ENCODE measurements around the gene KDF1. TPM values are rescaled to one million over a fixed set of nuclear protein-coding genes. Genes with fewer than 3 reads are reported as not detected.
A peak's percentile ranks its signal among the peaks of the same experiment; 100 is the strongest.

Gene KDF1, protein sequence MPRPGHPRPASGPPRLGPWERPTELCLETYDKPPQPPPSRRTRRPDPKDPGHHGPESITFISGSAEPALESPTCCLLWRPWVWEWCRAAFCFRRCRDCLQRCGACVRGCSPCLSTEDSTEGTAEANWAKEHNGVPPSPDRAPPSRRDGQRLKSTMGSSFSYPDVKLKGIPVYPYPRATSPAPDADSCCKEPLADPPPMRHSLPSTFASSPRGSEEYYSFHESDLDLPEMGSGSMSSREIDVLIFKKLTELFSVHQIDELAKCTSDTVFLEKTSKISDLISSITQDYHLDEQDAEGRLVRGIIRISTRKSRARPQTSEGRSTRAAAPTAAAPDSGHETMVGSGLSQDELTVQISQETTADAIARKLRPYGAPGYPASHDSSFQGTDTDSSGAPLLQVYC
- total RNA-seq (1 to 10 TPM in 4 of 5 experiments, not detected in 1; 1.7 to 2.2 (median 2.2) TPM), polyA plus RNA-seq (1 to 10 TPM; 6.9 to 9.5 TPM), total RNA-seq (2.6 reads per million, percentile 13 among the genes with 10 or more reads in this experiment)

DNA sequence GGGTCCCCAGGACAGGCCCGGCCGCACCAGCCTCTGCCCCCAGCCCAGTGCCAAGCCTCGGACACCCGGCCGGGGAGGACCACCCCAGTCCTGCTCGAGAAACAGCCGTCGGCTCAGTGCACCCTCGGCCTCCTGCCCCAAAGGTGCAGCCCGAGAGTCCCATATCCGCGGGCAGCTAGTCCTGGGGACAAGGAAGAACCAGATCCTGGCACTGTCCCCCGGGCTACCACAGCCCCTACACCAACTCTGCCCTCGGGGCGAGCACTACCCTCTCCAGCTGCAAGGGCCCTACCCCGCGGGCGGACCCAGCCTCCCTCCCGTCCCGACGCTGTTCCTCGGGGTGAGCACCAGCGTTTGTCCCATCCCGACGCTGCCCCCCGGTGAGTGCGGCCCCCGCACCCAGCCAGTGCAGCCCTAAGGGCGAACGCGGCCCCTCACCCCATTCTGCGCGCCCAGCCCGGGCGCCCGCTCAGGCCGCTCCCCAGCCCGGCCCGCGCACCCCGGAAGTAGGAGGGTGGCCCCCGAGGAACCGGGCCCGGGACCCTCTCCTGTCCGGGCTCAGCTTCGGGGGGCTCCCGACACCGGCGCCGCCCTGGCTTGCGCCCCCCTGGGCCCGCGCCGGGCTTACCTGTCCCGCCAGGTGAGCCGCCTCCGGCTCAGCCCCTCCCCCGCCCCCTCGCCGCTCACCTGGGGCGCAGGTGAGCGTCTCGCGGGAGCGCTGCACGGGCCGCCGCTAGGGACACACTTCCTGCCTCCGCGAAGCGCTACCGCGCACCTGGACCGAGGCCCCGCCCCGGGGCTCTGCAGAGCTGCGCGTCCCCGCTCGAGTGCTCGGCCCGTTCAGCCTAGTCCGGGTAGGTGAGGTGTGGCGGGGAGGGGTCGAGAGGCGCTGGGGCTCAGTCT lies at the start of gene KDF1:
Gene KDF1, minus strand, starts transcription at position 747 of the 903 bp plus-strand sequence. CDS start 8,088 bp downstream, outside the sequence.
- Mint-ChIP-seq H3K4me3 (peak within 1 kb of the TSS; percentile 74 to 90 (median 84)), H3K4me1 (peaks cover 5 to 11% (median 6%) of the 10 kb centered on the region in 7 donors), H3K27ac (peak within 1 kb of the TSS in 7 of 9 donors; percentile 38 to 83 (median 67)), H3K9me3 (peaks cover 0 to 3% (median 0%) of the 10 kb centered on the region in 11 donors), H3K36me3 (peaks cover 0 to 15% (median 9%) of the 10 kb centered on the region in 5 donors), H3K27me3 (peaks cover 8 to 76% (median 18%) of the 10 kb centered on the region in 5 donors)
- Histone ChIP-seq H3K27ac (ENCODE audit: low read depth, low read length) (no peak within 1 kb of the TSS), H3K9me3 (ENCODE audit: control insufficient read depth in 2 of 3, low read length in 3 of 3) (no peaks in the 10 kb centered on the region), H3K4me1 (ENCODE audit: control insufficient read depth in 2 of 2, insufficient read depth in 2 of 2, low read length in 2 of 2) (peaks cover 6 to 8% of the 10 kb centered on the region in 2 donors), H3K4me3 (ENCODE audit: low read length) (peak within 1 kb of the TSS; percentile 61), H3K27me3 (ENCODE audit: control insufficient read depth in 2 of 2, insufficient read depth in 2 of 2, low read length in 2 of 2) (peaks cover 0 to 6% of the 10 kb centered on the region in 2 donors), H3K36me3 (ENCODE audit: control insufficient read depth in 2 of 3, insufficient read depth in 3 of 3, low read length in 3 of 3) (no peaks in the 10 kb centered on the region)
- DNase-seq (peak; percentile 25 to 65 (median 63)), ATAC-seq (peak; percentile 93)
- intact Hi-C loops (cut with micrococcal nuclease): no loop called here
- ChIA-PET POLR2A (interaction anchor here (0.5 to 0.9 kb wide), 3 partner anchors 70 to 183 kb away, joined by 3 to 4 read pairs (median 3); partner anchors contain the start of gene GPN2), CTCF (interaction anchor here (0.7 kb wide), 1 partner anchor 22 kb away, joined by 3 read pairs; no protein-coding TSS in a partner anchor)

DNA sequence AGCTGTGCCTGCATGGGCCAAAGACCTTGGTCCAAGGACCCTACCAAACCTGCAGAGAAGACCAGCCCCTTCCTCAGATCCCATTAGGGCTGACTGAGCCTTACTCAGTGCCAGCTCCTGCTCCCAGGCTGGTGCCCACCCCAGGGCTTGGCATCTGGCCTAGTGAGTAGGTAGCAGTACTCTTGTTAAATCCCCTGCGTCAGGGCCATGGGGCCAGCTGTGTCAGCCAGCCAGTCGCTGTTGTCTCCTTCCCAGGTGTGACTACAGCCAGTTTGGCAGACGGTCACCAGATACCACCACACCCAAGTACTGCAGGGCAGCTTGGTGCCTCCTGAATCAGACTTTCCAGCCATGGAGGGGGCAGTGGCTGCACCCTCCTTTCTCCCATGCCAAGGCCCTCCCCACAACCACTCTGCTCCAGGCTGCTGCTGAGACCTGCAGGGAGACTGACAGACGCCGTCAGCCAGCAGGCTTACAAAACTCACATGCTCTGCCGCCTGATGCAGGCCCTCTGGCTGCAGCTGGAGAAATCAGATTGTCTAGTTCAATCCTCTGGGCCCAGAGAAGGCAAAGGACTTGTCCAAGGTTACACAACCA lies 49.4 kb upstream of the KDF1 start:
- Histone ChIP-seq H3K36me3 (ENCODE audit: control insufficient read depth in 2 of 3, insufficient read depth in 3 of 3, low read length in 3 of 3) (no peaks in the 10 kb centered on the region), H3K27me3 (ENCODE audit: control insufficient read depth in 2 of 2, insufficient read depth in 2 of 2, low read length in 2 of 2) (peaks cover 4 to 14% of the 10 kb centered on the region in 2 donors), H3K9me3 (ENCODE audit: control insufficient read depth in 2 of 3, low read length in 3 of 3) (no peaks in the 10 kb centered on the region), H3K4me3 (ENCODE audit: low read length) (no peak overlapping the region), H3K4me1 (ENCODE audit: control insufficient read depth in 2 of 2, insufficient read depth in 2 of 2, low read length in 2 of 2) (peaks cover 5% of the 10 kb centered on the region in 2 donors), H3K27ac (ENCODE audit: low read depth, low read length) (no peak overlapping the region)
- Mint-ChIP-seq H3K4me1 (peaks cover 0 to 14% (median 5%) of the 10 kb centered on the region in 7 donors), H3K9me3 (no peaks in the 10 kb centered on the region), H3K27me3 (peaks cover 19 to 36% (median 22%) of the 10 kb centered on the region in 5 donors), H3K27ac (no peak overlapping the region), H3K4me3 (no peak overlapping the region), H3K36me3 (no peaks in the 10 kb centered on the region)
- ChIA-PET POLR2A (no interaction called here), CTCF (interaction anchor here (0.7 kb wide), 1 partner anchor 36 kb away, joined by 3 read pairs; no protein-coding TSS in a partner anchor)
- intact Hi-C loops (cut with micrococcal nuclease): no loop called here
- ATAC-seq (no peak), DNase-seq (no peak)

DNA sequence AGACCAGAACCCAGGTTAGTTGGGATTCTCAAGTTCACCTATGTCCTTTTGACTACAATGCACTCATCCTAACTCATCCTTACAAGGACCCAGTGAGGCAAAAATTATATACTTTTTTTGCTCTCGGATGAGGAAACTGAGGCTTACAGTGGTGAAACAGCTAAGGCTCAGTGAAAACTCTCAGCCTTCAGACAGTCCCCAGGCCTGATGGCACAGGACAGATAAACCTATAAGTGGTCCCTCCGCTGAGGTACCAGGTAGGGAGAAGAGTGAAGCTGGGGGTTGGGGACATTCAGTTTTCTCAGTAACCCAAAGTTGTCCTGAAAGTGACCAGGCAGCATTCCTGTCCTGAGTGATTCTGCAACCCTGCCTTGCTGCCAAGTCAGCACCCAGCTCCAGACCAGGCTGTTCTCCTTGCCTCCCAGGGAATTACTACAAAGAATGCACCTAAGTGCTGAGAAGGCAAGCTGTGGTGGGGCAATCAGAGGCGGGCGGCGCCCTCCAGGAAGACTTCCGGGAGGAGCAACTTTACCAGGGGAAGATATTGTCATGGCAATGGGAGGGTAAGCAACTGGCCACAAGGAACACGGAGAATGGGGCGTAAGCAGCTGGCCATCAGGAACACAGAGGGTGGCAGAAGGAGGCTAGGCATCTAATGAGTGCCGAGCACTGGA lies 47.8 kb upstream of the KDF1 start:
- H3K27me3 Mint-ChIP-seq: peaks cover 15 to 27% (median 21%) of the 10 kb centered on the region in 5 donors
- CTCF ChIA-PET: interaction anchor here (1.0 kb wide), 1 partner anchor 10 kb away, joined by 3 read pairs; no protein-coding TSS in a partner anchor
- no peak for DNase-seq

DNA sequence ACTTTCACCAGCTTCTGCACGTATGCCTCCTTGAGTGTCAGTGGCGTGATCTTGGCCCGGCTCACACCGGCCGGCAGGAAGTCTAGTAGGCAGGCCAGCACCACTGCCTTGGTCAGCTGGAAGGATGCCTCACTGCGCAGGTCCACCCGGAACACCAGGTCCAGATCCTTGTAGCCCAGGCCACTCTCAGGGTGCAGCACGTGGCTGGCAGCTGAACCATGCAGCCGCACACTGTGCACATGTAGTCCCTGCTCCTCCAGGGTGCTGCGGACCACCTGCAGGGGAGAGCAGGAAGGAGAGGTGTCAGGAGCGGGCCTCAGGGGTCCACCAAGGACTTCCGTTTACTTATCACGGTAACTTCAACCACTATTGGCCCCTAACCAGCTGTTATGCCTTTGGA lies 46.4 kb upstream of the KDF1 start:
- intact Hi-C loops (cut with micrococcal nuclease): no loop called here
- no peak overlapping the region for H3K4me3 Mint-ChIP-seq
- H3K9me3 Mint-ChIP-seq: no peaks in the 10 kb centered on the region
- no peak overlapping the region for H3K27ac Mint-ChIP-seq
- H3K4me1 ChIP-seq (ENCODE audit: control insufficient read depth in 2 of 2, insufficient read depth in 2 of 2, low read length in 2 of 2): no peaks in the 10 kb centered on the region
- ChIA-PET POLR2A (no interaction called here), CTCF (interaction anchor here (0.7 kb wide), 1 partner anchor 289 kb away, joined by 4 read pairs; no protein-coding TSS in a partner anchor)
- no peaks in the 10 kb centered on the region for H3K36me3 Mint-ChIP-seq
- no peak overlapping the region for H3K4me3 ChIP-seq (ENCODE audit: low read length)
- no peaks in the 10 kb centered on the region for H3K36me3 ChIP-seq (ENCODE audit: control insufficient read depth in 2 of 3, insufficient read depth in 3 of 3, low read length in 3 of 3)
- peaks cover 5 to 24% (median 12%) of the 10 kb centered on the region in 5 donors for H3K27me3 Mint-ChIP-seq
- no peak for DNase-seq
- H3K9me3 ChIP-seq (ENCODE audit: control insufficient read depth in 2 of 3, low read length in 3 of 3): no peaks in the 10 kb centered on the region
- H3K4me1 Mint-ChIP-seq: peaks cover 0 to 7% (median 0%) of the 10 kb centered on the region in 7 donors
- no peak overlapping the region for H3K27ac ChIP-seq (ENCODE audit: low read depth, low read length)
- no peak for ATAC-seq
- peaks cover 0 to 7% of the 10 kb centered on the region in 2 donors for H3K27me3 ChIP-seq (ENCODE audit: control insufficient read depth in 2 of 2, insufficient read depth in 2 of 2, low read length in 2 of 2)

More for the DNA sequence above, 47.8 kb upstream of the KDF1 start:
- Histone ChIP-seq H3K36me3 (ENCODE audit: control insufficient read depth in 2 of 3, insufficient read depth in 3 of 3, low read length in 3 of 3) (no peaks in the 10 kb centered on the region), H3K9me3 (ENCODE audit: control insufficient read depth in 2 of 3, low read length in 3 of 3) (no peaks in the 10 kb centered on the region), H3K4me1 (ENCODE audit: control insufficient read depth in 2 of 2, insufficient read depth in 2 of 2, low read length in 2 of 2) (peaks cover 4 to 5% of the 10 kb centered on the region in 2 donors), H3K27me3 (ENCODE audit: control insufficient read depth in 2 of 2, insufficient read depth in 2 of 2, low read length in 2 of 2) (peaks cover 4 to 14% of the 10 kb centered on the region in 2 donors), H3K4me3 (ENCODE audit: low read length) (no peak overlapping the region), H3K27ac (ENCODE audit: low read depth, low read length) (no peak overlapping the region)
- Mint-ChIP-seq H3K27ac (peak overlapping the region in 1 of 9 donors; percentile 25), H3K4me1 (peaks cover 0 to 12% (median 5%) of the 10 kb centered on the region in 7 donors), H3K9me3 (no peaks in the 10 kb centered on the region), H3K4me3 (no peak overlapping the region), H3K36me3 (no peaks in the 10 kb centered on the region)
- POLR2A ChIA-PET: no interaction called here
- intact Hi-C loops (cut with micrococcal nuclease): no loop called here
- ATAC-seq: no peak

DNA sequence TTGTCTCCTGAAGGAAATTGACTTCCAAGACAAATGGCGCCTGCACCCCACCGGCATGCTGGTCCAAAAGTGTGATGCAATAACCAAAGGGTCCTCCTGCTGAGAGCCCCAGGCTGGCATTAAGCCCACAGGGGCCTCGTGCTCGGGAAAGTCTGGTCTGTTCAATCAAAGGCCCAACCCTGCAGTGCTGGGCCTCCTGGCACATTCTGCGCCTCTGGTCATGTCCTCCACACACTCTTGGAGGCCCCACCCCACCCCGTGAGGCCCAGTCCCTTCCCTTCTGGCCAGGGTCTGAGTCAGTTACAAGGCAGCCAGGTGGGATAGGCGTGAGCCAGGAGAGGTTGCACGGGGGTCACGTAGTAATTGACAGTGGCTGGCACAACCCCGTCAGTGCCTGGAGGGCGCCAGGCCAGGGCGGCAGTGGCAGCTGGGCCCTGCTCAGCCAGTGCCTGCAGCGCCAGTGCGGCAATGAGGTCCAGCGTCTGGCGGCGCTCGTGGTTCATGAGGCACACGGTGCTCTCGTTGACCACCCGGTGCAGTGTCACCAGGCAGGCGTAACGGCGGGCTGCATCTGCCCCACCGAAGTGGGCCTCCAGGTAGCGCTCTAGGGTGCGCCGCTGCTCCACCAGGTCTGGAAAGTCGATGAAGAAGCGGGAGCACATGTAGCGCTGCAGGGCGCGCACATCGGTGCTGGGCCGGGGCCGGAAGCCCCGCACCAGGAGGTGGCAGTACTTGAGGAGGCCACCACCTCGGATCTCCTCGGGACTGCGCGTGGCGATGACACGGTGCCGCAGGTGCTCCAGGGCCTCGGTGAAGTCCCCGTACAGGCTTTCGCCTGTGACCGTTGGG lies 45.6 kb upstream of the KDF1 start:
- ChIA-PET CTCF (no interaction called here), POLR2A (no interaction called here)
- no peak overlapping the region for H3K27ac ChIP-seq (ENCODE audit: low read depth, low read length)
- no peaks in the 10 kb centered on the region for H3K36me3 ChIP-seq (ENCODE audit: control insufficient read depth in 2 of 3, insufficient read depth in 3 of 3, low read length in 3 of 3)
- H3K27ac Mint-ChIP-seq: no peak overlapping the region
- peaks cover 0 to 5% (median 0%) of the 10 kb centered on the region in 7 donors for H3K4me1 Mint-ChIP-seq
- ATAC-seq: no peak
- H3K4me3 Mint-ChIP-seq: no peak overlapping the region
- intact Hi-C loops (cut with micrococcal nuclease): no loop called here
- H3K4me3 ChIP-seq (ENCODE audit: low read length): no peak overlapping the region
- no peak for DNase-seq
- no peaks in the 10 kb centered on the region for H3K9me3 Mint-ChIP-seq
- H3K4me1 ChIP-seq (ENCODE audit: control insufficient read depth in 2 of 2, insufficient read depth in 2 of 2, low read length in 2 of 2): no peaks in the 10 kb centered on the region
- H3K9me3 ChIP-seq (ENCODE audit: control insufficient read depth in 2 of 3, low read length in 3 of 3): no peaks in the 10 kb centered on the region
- peaks cover 0 to 4% of the 10 kb centered on the region in 2 donors for H3K27me3 ChIP-seq (ENCODE audit: control insufficient read depth in 2 of 2, insufficient read depth in 2 of 2, low read length in 2 of 2)
- H3K27me3 Mint-ChIP-seq: peaks cover 0 to 18% (median 8%) of the 10 kb centered on the region in 5 donors
- no peaks in the 10 kb centered on the region for H3K36me3 Mint-ChIP-seq
